HG03135 (cell line): ENCODE data around the gene EIF4E3.

Source experiments
- ATAC-seq: cut with Tn5 transposase; IDR thresholded peaks from one replicate; pipeline ENCODE4 v1.9.1; 2021; ENCODE audit warnings: mild to moderate bottlenecking, moderate library complexity; ENCODE audit not compliant: unreplicated experiment

The EIF4E3 gene

DNA sequence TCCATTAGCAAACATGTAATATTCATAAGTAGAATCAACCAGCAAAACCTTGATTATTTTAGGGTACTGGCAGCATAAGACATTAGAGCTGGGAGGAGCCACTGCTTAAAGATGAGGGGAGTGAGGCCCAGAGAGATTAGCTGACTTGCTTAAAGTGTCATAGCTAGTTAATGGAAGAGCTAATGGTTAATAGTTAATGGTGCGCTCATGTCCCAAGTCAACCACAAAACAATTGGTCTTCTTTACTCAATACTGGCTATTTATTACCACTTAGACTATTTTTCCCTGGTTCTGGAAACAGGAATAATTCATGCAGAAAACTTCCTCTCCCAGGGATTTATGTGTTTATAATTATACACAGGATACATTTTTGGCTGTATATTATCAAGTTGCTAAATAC is 33.1 kb downstream of the EIF4E3 start:
- no peak for ATAC-seq

- ATAC-seq: no peak
Observed at GRCh38 chr3:71690341-71690841, 34.8 kb downstream of the EIF4E3 start.

GRCh38 chr3:71689291-71689690 is 35.9 kb downstream of the EIF4E3 start:
- no peak for ATAC-seq

DNA sequence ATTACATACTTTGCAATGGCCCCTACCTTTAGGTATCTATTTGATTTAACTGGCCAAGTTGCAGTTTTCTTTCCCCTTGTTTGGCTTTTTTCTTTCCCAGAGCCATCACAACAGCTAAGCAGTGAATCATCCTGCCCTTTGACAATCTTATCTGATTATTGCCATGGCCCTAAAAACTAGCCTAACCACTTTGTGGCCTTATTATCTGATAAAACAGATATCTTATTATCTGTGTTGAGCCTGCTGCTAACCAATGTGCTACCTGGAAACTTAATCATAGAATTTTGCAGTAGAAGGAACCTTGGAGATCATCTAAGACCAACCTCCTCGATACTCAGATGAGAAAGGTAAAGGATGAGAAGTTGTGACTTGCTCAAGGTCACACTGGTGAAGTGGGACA is 37.1 kb downstream of the EIF4E3 start:
- ATAC-seq: no peak

GRCh38 chr3:71685686-71686085 is 39.5 kb downstream of the EIF4E3 start:
- no peak for ATAC-seq

GRCh38 chr3:71684757-71685386 is 40.3 kb downstream of the EIF4E3 start:
- no peak for ATAC-seq

GRCh38 chr3:71684046-71684756 is 41.0 kb downstream of the EIF4E3 start:
- no peak for ATAC-seq

DNA sequence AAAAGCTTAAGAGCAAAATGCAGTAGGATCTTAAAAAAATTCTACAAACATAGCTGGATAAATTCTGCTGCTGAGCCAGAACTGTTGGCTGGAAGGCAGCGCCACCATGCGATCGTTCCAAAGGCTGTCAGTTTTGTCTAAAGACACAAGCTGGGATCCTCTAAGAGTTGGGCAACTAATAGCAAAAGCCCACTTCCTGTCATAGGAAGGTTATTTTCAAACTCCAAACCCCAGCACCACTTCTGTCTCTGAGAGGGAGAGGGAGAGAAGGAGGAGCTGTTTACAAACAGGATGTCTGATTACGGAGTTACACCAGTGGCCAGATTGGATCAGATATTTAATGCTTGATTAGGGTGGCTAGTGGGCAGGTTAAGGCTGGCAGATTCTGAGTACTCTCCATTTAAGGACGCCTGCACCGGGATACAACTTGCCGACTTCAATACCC is 44.0 kb downstream of the EIF4E3 start:
- no peak for ATAC-seq

DNA sequence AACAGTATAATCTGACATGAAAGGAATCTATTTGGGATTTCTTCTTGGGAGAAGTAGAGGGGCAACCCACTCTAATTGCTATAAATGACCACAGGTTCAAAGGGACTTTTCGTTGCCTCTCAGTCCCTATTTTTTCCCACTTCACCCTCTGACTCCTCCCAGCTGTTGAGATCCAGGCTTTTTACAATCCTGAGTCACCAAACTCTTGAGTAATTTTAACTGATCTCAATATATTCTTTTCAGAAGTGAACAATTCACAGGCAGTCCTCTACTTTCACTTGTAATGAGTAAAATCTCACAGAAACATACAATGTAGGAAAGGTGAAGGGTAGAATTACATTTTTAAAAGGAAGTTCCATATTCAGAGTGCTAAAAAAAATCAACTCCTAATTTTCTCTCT is 44.6 kb downstream of the EIF4E3 start:
- ATAC-seq: no peak

- no peak for ATAC-seq
Observed at GRCh38 chr3:71676931-71677330, 48.3 kb downstream of the EIF4E3 start.

- ATAC-seq: no peak
Observed at GRCh38 chr3:71673486-71673885, 51.7 kb downstream of the EIF4E3 start.

- ATAC-seq: no peak
Observed at GRCh38 chr3:71672807-71673206, 52.4 kb downstream of the EIF4E3 start.

DNA sequence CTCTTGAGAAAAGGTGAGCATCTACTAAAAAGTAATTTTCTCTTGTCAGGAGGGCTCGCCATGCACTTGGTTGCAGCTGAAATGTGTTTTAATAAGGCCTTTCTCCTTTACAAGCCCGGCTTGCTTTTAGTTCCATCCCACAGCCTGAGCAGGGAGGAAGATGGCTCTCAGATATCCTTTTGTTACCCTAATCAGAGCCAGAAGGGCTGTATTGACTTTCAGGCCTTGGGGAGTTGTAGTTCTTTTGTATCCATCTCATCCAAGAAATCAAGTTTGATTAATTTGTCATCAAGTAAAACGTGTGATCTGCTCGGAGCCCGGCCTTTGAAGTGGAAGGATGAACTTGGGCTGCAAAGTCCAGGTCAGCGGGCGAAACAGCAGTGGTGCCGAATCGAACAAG is 52.9 kb downstream of the EIF4E3 start:
- no peak for ATAC-seq

- ATAC-seq: no peak
Observed at GRCh38 chr3:71671216-71671845, 53.9 kb downstream of the EIF4E3 start.

- ATAC-seq: no peak
Observed at GRCh38 chr3:71662568-71662967, 62.6 kb downstream of the EIF4E3 start.

- ATAC-seq: no peak
Observed at GRCh38 chr3:71662056-71662455, 63.1 kb downstream of the EIF4E3 start.

GRCh38 chr3:71659864-71660591 is 65.2 kb downstream of the EIF4E3 start:
- no peak for ATAC-seq

DNA sequence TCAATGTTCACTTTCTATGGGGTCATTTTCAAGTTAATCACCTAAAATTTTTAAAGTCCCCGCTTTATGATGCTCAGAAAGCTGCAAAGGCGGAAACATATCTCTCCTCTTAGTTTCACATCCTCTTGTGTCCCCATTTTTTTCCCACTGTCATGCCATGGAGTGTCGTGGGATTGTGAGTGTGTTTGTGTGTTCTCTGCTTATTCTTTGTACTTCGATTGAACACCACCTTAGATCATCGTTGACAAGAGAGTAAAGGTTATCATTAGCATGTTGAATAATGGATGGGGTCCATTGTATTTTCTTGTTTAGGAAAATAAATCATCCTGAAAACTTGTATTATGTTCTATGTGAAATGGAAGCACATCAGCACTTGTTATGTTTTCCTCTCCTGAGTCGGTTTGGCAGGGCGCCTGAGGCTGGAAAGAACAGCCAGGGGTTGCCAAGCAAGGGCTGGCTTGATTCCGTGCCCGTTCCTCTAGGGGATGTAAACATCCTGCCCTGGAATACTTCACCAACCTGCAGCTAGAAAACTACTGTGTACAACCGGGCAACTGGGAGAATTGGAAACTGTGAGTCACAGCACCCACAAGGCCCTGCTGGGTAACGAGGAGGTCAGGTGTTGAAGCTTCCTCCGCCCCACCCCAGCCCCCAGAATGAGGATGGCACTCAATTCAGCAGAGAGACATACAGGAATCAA is 67.2 kb downstream of the EIF4E3 start:
- ATAC-seq: no peak

- no peak for ATAC-seq
Observed at GRCh38 chr3:71655061-71655460, 70.1 kb downstream of the EIF4E3 start.

DNA sequence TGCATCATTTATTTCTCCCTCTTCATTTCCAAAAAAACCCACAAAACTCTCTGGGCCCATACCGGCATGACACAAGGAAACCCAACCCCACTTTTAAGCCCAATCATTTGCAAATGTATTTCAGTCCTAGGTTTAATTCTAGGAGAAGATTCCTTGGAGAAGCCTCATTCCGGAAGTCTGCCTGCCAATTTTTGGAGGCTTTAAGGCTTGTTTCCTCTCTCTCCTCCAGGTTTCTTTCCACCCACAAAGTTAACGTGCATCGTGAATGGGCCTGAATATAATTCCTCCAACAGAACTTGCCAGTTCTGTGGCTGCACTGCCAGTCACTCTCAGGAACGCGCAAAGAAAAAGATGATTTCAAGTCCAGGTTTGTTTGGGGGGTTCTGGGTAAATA is 71.8 kb downstream of the EIF4E3 start:
- no peak for ATAC-seq
